Ishikawa (cell line): ENCODE results near the gene PDCD2L.
A peak's percentile ranks its signal among the peaks of the same experiment; 100 is the strongest.

ENCODE experiments used
- CEBPB ChIP-seq: IDR thresholded peaks from 2 replicates; pipeline ENCODE4 v1.6.1; 2012
- CREB1 ChIP-seq: IDR thresholded peaks from 2 replicates; pipeline ENCODE4 v1.6.1; 2012; ENCODE audit warnings: low read depth
- EGR1 ChIP-seq: IDR thresholded peaks from 2 replicates; pipeline ENCODE4 v1.6.1; 2012
- EP300 ChIP-seq: IDR thresholded peaks from 2 replicates; pipeline ENCODE4 v1.6.1; 2012; ENCODE audit warnings: borderline replicate concordance
- FOXM1 ChIP-seq: IDR thresholded peaks from 2 replicates; pipeline ENCODE4 v1.6.1; 2012; ENCODE audit warnings: low read depth, borderline replicate concordance
- MAX ChIP-seq: IDR thresholded peaks from 2 replicates; pipeline ENCODE4 v1.6.1; 2012
- NFIC ChIP-seq: IDR thresholded peaks from 2 replicates; pipeline ENCODE4 v1.6.1; 2012
- RAD21 ChIP-seq: IDR thresholded peaks from 2 replicates; pipeline ENCODE4 v1.6.1; 2012; ENCODE audit warnings: low read depth
- REST ChIP-seq: IDR thresholded peaks from 2 replicates; pipeline ENCODE4 v1.6.1; 2012; ENCODE audit warnings: low read depth, mild to moderate bottlenecking
- TAF1 ChIP-seq: IDR thresholded peaks from 2 replicates; pipeline ENCODE4 v1.6.1; 2012; ENCODE audit warnings: low read depth, mild to moderate bottlenecking
- TCF12 ChIP-seq: IDR thresholded peaks from 2 replicates; pipeline ENCODE4 v1.6.1; 2012; ENCODE audit warnings: low read depth
- TEAD4 ChIP-seq: IDR thresholded peaks from 2 replicates; pipeline ENCODE4 v1.6.1; 2012
- USF1 ChIP-seq: IDR thresholded peaks from 2 replicates; pipeline ENCODE4 v1.6.1; 2012
- YY1 ChIP-seq: IDR thresholded peaks from 2 replicates; pipeline ENCODE4 v1.6.1; 2012; ENCODE audit warnings: low read depth
- ZBTB7A ChIP-seq: IDR thresholded peaks from 2 replicates; pipeline ENCODE4 v1.6.1; 2012; ENCODE audit warnings: low read depth

Gene PDCD2L

GRCh38 chr19:34363094-34363493, 41.1 kb upstream of the PDCD2L start:
- TF ChIP-seq TAF1 (no peak), CEBPB (no peak), ZBTB7A (no peak), TEAD4 (no peak), EP300 (no peak), TCF12 (no peak), RAD21 (no peak), REST (no peak), MAX (no peak), NFIC (no peak), EGR1 (no peak), FOXM1 (no peak), YY1 (no peak), USF1 (no peak), CREB1 (no peak)

- TF ChIP-seq TCF12 = no peak
- no peak for TF ChIP-seq EP300
- no peak for TF ChIP-seq FOXM1
- TF ChIP-seq MAX = no peak
- no peak for TF ChIP-seq EGR1
- no peak for TF ChIP-seq RAD21
- TF ChIP-seq YY1 = no peak
- TF ChIP-seq NFIC = no peak
- no peak for TF ChIP-seq REST
- no peak for TF ChIP-seq TEAD4
- TF ChIP-seq CREB1 = no peak
Measured at GRCh38 chr19:34363930-34364329, 40.3 kb upstream of the PDCD2L start.

- TF ChIP-seq ZBTB7A (no peak), TCF12 (no peak), EP300 (no peak), FOXM1 (no peak), CREB1 (no peak), USF1 (no peak)
Measured at GRCh38 chr19:34364462-34364829, 39.8 kb upstream of the PDCD2L start.

- no peak for TF ChIP-seq RAD21
- no peak for TF ChIP-seq USF1
- TF ChIP-seq CREB1 = no peak
- peak; percentile 74 for TF ChIP-seq YY1
- TF ChIP-seq TCF12 = no peak
- peak; percentile 57; the same call in 1 of the 2 replicates for TF ChIP-seq TAF1
- TF ChIP-seq FOXM1 = no peak
- no peak for TF ChIP-seq NFIC
- 0 out of 2 replicates have a peak, but pooled peaks have one; percentile 70 for TF ChIP-seq EGR1
- peak; percentile 65 for TF ChIP-seq ZBTB7A
- no peak for TF ChIP-seq REST
- no peak for TF ChIP-seq CEBPB
- TF ChIP-seq TEAD4 = no peak
- no peak for TF ChIP-seq EP300
- TF ChIP-seq MAX = no peak
Measured at GRCh38 chr19:34364830-34365462, 39.3 kb upstream of the PDCD2L start, which contains the start of gene GPI. GPI (plus strand) TSS chr19:34365196; CDS start chr19:34365267, 71 bp downstream.
